A673 (cell line): ENCODE measurements around the gene TBX3. TPM values are rescaled to one million over a fixed set of nuclear protein-coding genes. Genes with fewer than 3 reads are reported as not detected.

Experiments used
- BruUV-seq: library from RNA; stranded (reverse); fragments of 400-500 nt; replicated peaks from 2 replicates; lab custom pipeline; 2021; lab: Mats Ljungman, UMichigan
- CTCF ChIA-PET: fragments of 300-600 bp; sonication (Branson Sonifier 250); formaldehyde crosslinking; loops from one replicate; lab custom pipeline; 2022; ENCODE audit warnings: antibody characterized with exemption; lab: Charles Lee
- POLR2A ChIA-PET: fragments of 300-600 bp; sonication (Branson Sonifier 250); formaldehyde crosslinking; loops from one replicate; lab custom pipeline; 2022; ENCODE audit warnings: antibody characterized with exemption; ENCODE audit not compliant: low non-redundant PET; lab: Charles Lee
- DNase-seq: peaks from one replicate; pipeline ENCODE4 v3.0.0-alpha.2; 2015; ENCODE audit warnings: low spot score
- H3K27ac ChIP-seq: fragments of 200-600 bp; sonication (generic); 2 replicates; pipeline ENCODE4 v1.5.1; 2016; ENCODE audit warnings: mixed run types, low read depth, mild to moderate bottlenecking, mixed read lengths, antibody characterized with exemption, low read length; ENCODE audit not compliant: poor library complexity, severe bottlenecking
- H3K27me3 ChIP-seq: fragments of 200-600 bp; sonication (generic); replicated peaks from 2 replicates; pipeline ENCODE4 v1.6.1; 2017; ENCODE audit warnings: mixed run types, low read depth, mild to moderate bottlenecking, mixed read lengths, antibody characterized with exemption, low read length; ENCODE audit not compliant: insufficient read depth, poor library complexity
- H3K36me3 ChIP-seq: fragments of 200-600 bp; sonication (generic); 2 replicates; pipeline ENCODE4 v1.6.1; 2016; ENCODE audit warnings: mixed run types, mild to moderate bottlenecking, mixed read lengths, antibody characterized with exemption, low read length; ENCODE audit not compliant: insufficient read depth, poor library complexity, severe bottlenecking
- H3K4me1 ChIP-seq: fragments of 200-600 bp; sonication (generic); 2 replicates; pipeline ENCODE4 v1.6.1; 2017; ENCODE audit warnings: mixed run types, mild to moderate bottlenecking, mixed read lengths, antibody characterized with exemption, low read length; ENCODE audit not compliant: insufficient read depth, poor library complexity, severe bottlenecking
- H3K4me3 ChIP-seq: fragments of 200-600 bp; sonication (generic); 2 replicates; pipeline ENCODE4 v1.5.1; 2016; ENCODE audit warnings: low read depth, mixed run types, mild to moderate bottlenecking, mixed read lengths, low read length; ENCODE audit not compliant: poor library complexity, severe bottlenecking
- H3K9me3 ChIP-seq: fragments of 200-600 bp; sonication (generic); 2 replicates; pipeline ENCODE4 v1.6.1; 2016; ENCODE audit warnings: mixed run types, low read depth, mild to moderate bottlenecking, mixed read lengths, antibody characterized with exemption, low read length; ENCODE audit not compliant: poor library complexity, severe bottlenecking
- EZH2 ChIP-seq: fragments of 200-600 bp; sonication (generic); IDR thresholded peaks from 2 replicates; pipeline ENCODE4 v1.6.1; 2017; ENCODE audit warnings: borderline replicate concordance, low read depth, mild to moderate bottlenecking, mixed read lengths, antibody characterized with exemption, low read length; ENCODE audit not compliant: poor library complexity, severe bottlenecking
- intact Hi-C: fragments of 100-400 bp; cut with micrococcal nuclease; formaldehyde crosslinking; loops from one replicate; pipeline ENCODE4 v1.10.0; 2022; ENCODE audit not compliant: unreplicated experiment
- total RNA-seq: library from RNA; stranded (reverse); gene quantifications from 2 replicates; pipeline ENCODE4 v1.2.3, GENCODE V29; 2021
- TF ChIP-seq, protein P1 (sequence below): fragments of 300-800, 200-600 bp; sonication (generic); conservative IDR thresholded peaks from 2 replicates; pipeline ENCODE4 v1.5.1; 2017; ENCODE audit warnings: low read depth, mild to moderate bottlenecking, antibody characterized with exemption, low read length, moderate library complexity, mixed read lengths

TBX3 gene
- total RNA-seq, 1 experiment from 2014 or later: 1.4 TPM

DNA sequence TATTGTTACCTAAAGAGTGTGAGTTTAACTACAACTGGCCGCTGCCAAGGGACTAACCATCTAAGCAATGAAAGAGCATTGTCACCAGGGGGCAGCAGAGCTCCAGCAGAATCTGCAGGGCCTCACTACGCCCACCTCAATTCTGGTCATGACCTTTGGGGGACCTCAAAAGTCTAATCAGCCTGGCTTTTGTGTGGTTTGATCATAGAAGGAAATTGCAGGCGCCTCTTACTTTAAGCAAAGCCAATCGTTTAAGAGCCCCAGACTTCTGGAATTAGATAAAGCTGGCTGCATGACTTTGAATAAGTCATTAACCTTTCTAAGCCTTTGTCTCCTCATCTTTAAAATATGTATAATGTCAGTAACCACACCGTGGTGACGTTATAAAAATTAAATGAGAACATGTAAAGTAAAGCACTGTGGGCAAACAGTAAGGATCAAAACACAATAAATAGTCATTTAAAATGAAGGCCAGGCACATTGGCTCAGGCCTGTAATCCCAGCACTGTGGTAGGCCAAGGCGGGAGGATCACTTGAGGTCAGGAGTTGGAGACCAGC is 58.6 kb downstream of the TBX3 start:
- intact Hi-C loops: loop anchor here (2.0 kb wide), 1 partner anchor 1291 kb away; no protein-coding TSS in a partner anchor
- ChIA-PET POLR2A (no interaction called here), CTCF (no interaction called here)
- Histone ChIP-seq H3K27me3 (no peaks in the 10 kb centered on the region), H3K4me3 (no peak overlapping the region), H3K4me1 (no peaks in the 10 kb centered on the region), H3K36me3 (no peaks in the 10 kb centered on the region), H3K27ac (no peak overlapping the region), H3K9me3 (no peaks in the 10 kb centered on the region)
- peak; percentile 56 for DNase-seq
- no peak for TF ChIP-seq EZH2
- TF ChIP-seq, protein P1, sequence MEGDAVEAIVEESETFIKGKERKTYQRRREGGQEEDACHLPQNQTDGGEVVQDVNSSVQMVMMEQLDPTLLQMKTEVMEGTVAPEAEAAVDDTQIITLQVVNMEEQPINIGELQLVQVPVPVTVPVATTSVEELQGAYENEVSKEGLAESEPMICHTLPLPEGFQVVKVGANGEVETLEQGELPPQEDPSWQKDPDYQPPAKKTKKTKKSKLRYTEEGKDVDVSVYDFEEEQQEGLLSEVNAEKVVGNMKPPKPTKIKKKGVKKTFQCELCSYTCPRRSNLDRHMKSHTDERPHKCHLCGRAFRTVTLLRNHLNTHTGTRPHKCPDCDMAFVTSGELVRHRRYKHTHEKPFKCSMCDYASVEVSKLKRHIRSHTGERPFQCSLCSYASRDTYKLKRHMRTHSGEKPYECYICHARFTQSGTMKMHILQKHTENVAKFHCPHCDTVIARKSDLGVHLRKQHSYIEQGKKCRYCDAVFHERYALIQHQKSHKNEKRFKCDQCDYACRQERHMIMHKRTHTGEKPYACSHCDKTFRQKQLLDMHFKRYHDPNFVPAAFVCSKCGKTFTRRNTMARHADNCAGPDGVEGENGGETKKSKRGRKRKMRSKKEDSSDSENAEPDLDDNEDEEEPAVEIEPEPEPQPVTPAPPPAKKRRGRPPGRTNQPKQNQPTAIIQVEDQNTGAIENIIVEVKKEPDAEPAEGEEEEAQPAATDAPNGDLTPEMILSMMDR: peak; percentile 77
- no TSS peak for BruUV-seq

DNA sequence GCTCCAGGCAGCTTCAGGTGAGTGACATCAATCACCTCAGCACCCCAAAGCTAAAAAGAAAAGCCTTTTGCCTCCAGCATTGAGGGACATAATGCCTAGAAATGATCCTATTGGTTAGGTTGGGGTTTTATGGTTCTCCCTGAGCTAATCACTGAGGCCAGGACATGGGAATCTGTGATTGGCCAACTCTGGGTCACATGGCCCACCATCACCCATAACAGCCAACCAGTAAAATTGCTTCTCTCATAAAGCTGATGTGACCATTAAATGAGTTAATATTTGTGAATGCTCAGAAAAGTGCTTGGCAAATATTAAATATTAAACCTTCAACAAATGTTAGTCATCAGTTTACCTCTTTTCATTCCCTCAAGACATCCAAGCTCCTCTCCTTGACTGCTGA is 60.2 kb downstream of the TBX3 start:
- H3K27me3 ChIP-seq: no peaks in the 10 kb centered on the region
- no peak for DNase-seq
- no peaks in the 10 kb centered on the region for H3K9me3 ChIP-seq
- POLR2A ChIA-PET: no interaction called here
- intact Hi-C loops: loop anchor here (2.0 kb wide), 1 partner anchor 1293 kb away; no protein-coding TSS in a partner anchor
- BruUV-seq: no TSS peak
- H3K4me3 ChIP-seq: no peak overlapping the region
- no peaks in the 10 kb centered on the region for H3K36me3 ChIP-seq
- TF ChIP-seq, protein P1: no peak
- TF ChIP-seq EZH2: no peak
- H3K4me1 ChIP-seq: no peaks in the 10 kb centered on the region
- no peak overlapping the region for H3K27ac ChIP-seq
- CTCF ChIA-PET: interaction anchor here (0.7 kb wide), 1 partner anchor 643 kb away, joined by 3 read pairs; no protein-coding TSS in a partner anchor
